NOMO-1 treated with DMSO at 0.1 percent for 48 hours (cell line): ENCODE results near the gene NDRG4.

Experiments
- DNase-seq: peaks from one replicate; lab custom pipeline; 2025; ENCODE audit not compliant: unreplicated experiment; lab: John Stamatoyannopoulos, UW

The NDRG4 gene

DNA sequence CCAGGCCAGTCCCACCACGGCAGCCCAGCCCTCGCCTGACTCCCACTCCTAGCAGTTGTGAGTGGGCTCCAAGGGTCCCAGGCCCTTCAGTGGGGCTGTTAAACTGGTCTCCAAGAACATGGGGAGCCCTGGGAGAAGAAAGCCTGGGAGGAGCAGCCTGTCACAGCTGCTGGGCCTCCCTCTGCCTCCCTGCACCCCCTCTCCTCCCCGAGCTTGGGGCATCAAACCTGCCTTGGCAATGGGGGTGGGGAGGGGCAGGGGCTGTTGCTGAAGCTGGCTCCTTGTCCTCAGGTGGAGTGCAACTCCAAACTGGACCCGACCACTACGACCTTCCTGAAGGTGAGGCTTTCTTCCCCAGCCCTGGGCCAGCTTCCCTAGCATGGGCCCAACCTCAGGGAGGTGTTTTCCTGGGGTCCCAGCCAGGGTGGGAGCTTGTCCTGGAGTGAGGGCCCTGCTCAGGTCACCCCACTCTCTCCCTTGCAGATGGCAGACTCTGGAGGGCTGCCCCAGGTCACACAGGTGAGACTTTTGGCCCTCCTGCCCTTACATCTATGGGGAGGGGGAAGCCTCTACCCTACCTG, 8.8 kb downstream of the NDRG4 start:
- DNase-seq: no peak

- no peak for DNase-seq
Measured at GRCh38 chr16:58509256-58510096, 9.5 kb downstream of the NDRG4 start.

DNA sequence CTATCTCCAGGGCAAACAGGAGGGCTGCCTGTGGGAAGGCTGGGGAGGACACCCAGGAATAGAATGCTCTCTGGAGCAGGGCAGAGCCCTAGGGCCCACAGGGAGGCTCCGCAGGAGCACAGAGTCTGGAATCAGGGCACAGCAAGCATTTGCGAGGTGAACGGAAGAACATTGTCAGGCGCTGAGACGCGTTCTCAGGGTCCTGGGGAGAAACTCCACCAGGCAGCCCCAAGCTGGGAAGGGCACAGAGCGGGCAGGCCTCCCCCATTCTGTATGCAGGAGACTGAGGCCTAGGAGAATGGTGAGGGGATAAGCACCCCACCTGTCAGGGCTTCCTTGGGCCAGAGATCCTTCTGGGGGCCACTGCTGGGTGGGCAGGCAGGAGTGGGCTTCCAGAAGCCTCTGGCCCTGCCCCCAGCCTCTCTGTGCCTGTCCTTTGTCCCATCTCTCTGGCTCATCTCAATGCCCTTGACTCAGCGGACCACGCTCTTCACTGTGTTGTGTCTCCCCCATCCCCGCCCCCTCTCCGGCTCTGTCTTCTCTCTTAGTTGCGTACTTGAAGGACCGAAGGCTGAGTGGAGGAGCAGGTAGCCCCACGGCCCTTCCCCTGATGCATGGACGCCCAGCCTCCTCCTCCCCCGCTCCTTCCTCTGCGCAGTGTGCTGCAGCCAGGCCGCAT, 10.3 kb downstream of the NDRG4 start:
- DNase-seq: no peak

GRCh38 chr16:58510776-58511628, 11.1 kb downstream of the NDRG4 start:
- DNase-seq: no peak

- peak; percentile 55 for DNase-seq
Measured at GRCh38 chr16:58511933-58512815, 12.2 kb downstream of the NDRG4 start.

DNA sequence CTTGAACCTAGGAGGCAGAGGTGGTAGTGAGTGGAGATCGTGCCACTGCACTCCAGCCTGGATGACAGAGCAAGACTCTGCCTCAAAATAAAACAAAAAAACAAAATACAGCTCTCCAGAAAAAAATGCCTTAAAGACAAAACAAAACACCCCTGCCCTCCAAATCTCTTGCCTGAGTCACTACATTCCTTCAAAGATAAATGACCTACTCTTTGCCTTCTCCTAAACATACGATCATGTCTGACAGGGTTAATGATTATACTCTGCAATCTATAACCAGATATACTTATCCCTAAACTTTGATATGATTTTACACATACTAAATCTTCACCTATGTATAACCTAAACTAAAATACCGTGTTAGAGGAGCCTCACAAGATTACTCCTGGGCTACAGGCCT, 13.9 kb downstream of the NDRG4 start:
- no peak for DNase-seq

DNA sequence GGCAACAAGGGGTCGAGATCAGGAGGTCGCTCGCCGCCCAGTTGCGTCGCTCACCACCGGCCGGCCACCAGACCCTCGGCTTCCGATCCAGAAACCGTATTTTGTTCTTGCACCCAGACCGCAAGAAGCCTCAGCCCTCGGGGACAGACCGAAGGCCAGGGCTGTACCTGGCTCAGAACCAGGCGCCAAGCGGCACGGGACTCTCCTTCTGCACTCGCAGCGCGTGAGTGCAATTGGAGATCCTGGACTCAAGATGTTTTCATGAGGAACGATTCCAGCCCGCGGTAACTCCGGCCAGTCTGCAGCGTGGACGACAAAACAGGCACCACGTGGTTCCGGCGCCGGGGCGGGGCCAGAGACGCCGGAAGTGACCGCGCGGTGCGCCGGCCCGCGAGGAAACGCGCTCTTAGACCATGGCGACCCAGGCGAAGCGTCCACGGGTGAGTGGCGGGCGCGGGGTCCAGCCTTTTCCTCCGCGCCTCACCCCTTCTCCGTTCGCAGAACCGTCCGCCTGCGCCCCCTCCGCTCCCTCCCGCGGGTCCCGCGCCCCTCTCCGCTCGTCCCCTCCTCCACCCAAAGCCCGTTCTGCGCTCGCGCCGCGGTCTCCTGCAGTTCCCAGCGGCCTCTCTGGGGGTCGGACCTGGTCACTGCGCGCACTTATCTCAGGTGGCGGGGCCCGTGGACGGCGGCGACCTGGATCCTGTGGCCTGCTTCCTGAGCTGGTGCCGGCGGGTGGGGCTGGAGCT, 15.4 kb downstream of the NDRG4 start, which contains the start of gene SETD6:
Gene SETD6 (plus strand): TSS at position 393 of the 746 bp plus-strand sequence. CDS start 21 bp downstream, at position 414.
- DNase-seq: peak; percentile 64

DNA sequence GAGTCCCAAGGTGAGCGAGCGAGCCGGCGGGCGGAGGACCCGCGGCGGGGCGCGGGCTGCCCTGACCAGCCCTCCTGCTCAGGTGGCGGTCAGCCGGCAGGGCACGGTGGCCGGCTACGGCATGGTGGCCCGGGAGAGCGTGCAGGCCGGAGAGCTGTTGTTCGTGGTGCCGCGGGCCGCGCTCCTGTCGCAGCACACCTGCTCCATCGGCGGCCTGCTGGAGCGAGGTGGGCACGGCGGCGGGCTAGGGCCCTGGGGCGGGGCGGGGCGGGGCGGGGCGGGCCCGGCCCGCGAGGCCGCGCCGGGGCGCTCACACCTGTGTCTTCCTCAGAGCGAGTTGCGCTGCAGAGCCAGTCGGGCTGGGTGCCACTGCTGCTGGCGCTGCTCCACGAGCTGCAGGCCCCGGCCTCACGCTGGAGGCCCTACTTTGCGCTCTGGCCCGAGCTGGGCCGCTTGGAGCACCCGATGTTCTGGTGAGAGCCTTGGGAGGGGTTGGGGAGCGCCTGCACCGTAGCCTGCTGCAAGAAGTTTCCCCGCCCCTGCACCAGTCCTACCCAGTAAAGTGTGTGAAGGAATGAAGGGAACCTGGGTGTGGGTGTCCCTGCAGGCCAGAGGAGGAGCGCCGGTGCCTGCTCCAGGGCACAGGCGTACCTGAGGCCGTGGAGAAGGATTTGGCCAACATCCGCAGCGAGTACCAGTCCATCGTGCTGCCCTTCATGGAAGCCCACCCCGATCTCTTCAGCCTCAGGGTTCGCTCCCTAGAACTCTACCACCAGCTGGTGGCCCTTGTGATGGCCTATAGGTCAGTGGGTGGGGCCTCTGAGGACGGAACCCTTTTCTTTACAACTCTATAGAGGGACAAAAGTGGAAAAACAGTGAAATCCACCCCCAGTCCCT, 16.2 kb downstream of the NDRG4 start:
- no peak for DNase-seq

- no peak for DNase-seq
Measured at GRCh38 chr16:58516768-58517107, 16.8 kb downstream of the NDRG4 start.

GRCh38 chr16:58518083-58518979, 18.4 kb downstream of the NDRG4 start:
- DNase-seq: no peak

DNA sequence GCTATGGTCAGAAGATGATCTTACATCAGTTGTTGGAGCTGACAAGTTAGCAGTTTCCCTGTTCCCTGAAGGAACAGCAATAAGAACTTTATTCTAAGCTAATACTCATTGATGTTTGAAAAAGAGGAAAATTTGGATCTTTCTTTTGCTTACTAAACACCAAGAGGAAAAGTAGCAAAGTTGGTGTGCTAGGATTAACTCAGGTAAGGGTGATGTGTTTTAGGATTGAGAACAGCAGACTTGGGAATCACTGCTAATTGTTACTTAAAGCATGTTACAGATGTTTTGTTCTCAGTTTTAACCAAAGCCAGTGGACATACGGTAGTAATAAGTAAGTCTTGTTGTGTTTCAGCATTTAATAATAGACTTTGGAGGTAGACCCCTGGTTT, 19.0 kb downstream of the NDRG4 start:
- DNase-seq: no peak

GRCh38 chr16:58519707-58520106, 19.8 kb downstream of the NDRG4 start:
- DNase-seq: no peak

DNA sequence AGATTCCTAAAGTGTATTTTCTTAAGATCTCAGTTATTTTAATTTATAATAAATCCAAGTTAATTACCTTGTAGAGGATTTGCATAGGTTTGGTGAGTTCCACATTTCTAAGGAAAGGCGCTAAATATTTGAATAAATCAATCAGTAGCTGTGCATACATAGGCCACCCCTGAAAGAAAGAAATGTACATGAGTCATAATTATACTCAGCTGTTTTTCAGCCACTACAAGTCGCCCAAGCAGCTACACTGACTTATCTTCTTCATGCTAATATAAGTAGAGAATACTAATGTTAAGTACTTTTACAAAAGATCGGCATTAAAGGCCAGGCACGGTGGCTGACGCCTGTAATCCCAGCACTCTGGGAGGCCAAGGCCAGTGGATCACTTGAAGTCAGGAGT, 30.2 kb downstream of the NDRG4 start:
- DNase-seq: no peak

DNA sequence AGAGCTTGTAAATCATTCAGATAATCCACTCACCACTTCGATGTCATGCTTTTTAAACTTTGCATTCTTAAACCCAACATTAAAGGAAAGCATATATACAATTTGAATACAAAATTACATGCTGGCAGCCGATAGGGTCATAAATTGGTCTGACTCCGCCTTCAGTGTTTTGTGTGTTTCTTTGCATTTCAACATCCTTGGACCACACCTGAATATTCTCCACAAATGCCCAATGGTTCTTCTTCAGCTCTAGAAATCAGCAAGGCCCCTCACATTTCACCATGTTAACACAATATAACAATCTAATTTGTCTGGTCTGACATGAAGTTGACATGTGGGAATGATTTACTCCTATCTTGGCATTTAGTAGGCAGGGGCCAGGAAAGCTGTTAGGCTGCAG, 32.5 kb downstream of the NDRG4 start:
- DNase-seq: no peak

DNA sequence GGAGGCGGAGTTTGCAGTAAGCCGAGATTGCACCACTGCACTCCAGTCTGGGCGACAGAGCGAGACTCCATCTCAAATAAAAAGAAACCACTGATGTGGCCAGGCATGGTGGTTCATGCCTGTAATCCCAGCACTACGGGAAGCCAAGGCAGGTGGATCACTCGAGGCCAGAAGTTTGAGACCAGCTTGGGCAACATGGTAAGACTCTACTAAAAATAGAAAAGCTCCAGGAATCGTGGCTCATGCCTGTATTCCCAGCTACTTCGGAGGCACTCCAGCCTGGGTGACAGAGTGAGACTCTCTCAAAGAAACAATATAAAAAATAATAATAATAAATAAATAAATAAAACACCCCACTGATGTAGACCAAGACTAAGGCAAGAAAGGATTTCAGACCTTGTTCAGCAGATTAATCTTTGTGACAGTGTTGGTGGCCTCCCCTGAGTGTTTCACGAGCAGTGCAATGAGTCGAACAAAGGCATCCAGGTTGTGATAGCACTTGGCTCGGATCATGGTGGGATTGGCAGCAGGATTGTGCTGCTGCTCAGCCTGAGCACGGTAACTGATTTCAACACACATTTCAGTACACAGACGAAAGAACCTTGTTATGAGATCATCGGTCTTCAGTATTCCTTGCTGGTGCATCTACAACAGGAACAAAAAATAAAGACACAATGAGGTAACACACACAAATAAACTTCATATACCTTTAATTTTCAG, 34.0 kb downstream of the NDRG4 start:
- DNase-seq: no peak

DNA sequence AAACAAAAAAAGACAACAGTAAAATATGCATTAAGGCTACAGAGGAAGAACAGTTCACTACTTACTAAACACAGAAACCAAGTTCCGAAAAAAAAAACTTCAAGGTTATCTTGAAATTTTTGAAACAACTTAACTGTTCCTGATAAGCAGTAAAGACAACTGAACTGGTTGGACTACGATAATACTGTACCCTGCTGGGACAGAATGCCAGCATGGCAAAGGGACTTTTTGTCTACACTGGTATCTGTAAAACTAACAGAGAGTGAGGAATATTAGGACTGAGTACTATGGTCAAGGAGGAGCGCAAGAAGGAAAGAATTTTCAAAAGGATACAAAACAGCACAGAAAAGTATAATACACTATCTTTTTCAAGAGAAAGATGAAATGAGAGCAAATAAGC, 35.2 kb downstream of the NDRG4 start:
- no peak for DNase-seq

DNA sequence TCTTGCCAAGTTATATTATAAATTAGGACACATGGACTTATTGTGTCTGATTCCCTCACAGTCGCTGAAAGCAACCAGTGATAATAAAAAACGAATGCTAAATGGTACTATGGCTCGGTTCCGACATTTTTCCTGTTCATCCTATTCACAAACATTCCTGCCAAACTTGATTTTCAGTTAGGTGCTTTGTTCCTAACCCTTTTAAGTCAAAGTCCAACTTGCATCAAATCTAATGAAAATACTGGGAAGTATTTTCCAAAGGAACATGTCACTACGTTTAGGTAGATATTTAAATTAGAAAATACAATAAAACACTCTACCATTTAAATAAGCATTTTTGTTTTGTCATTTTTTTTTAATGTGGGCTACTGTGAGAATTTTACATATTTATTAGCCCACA, 36.3 kb downstream of the NDRG4 start:
- no peak for DNase-seq
